CD4-positive, alpha-beta T cell treated with Interleukin-21 for 1 hour (primary cell): Measurements from ENCODE around the gene MRPS11.
"Not testable (repeated sequence)": the region's sequence is repeated elsewhere in the genome, so short reads cannot be mapped to it uniquely, and the experiment has no call there.

ENCODE experiments used
- DNase-seq: peaks from one replicate; pipeline ENCODE4 v3.0.0-alpha.2; 2020

Gene MRPS11

DNA sequence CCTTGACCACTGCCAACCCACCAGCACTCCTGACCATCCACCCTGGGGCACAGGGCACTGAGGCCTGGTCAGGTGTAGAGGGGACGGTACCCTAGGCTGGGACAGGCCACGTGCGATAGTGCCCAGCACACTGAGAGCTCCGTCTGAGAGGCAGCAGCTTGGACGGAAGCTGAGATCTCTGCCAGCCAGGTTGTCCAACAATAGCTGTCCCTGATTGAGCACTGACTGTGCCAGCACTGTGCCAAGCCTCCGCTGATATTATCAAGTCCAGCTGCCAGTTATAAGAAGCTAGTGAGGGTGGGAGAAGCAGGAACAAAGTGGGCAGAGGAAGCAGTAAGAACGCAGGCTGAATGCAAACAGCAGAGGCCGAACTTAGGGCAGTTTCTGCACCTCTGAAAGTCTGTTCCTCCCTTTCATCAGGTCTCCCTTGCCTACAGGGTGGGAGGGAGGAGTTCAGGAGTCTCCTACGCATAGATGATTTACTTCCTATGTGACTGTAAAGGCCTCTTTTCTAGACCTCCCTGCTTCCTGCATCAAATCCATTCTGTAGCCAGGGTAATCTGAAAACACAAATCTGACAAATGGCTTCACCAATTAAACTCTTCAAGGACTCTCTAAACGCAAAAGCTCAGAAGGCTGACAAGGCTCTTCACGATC, 29.7 kb downstream of the MRPS11 start:
- no peak for DNase-seq

DNA sequence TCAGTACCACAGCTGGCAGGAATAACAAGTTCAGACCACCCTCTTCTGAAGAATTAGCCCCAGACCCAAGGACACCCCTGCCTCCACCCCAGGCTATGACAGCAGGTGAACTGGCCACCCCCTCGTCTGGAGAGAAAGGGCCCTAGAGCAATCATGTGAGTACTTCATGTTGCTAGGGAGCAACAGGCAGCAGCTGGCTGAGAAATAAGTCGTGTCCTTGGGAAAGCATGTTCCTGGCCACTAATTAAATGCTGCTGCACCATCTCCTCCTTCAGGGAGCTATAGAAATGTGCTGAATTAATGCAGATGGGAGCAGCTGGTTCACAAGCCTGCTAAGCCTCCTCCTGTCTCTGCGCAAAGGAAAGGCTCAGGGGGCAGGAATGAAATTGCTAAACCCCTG, 31.5 kb downstream of the MRPS11 start:
- DNase-seq = no peak

DNA sequence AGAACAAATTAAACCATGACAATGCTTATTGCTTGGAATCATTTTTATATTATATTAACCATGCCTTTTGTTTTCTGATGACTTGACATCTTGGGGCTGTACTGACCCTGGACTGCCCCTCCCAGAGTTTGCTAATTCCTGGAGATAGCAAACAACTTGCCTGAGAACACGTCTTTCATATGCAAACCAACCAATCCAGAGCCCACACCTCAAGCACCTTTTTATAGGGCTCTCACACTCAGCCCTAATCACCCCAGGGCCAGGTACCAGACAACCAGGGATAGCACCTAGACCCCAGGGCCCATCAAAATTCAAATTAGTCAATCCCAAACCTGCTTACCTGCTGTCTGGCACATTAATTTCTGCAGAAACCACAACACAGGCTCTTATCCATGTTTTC, 36.9 kb downstream of the MRPS11 start:
- DNase-seq = no peak

DNA sequence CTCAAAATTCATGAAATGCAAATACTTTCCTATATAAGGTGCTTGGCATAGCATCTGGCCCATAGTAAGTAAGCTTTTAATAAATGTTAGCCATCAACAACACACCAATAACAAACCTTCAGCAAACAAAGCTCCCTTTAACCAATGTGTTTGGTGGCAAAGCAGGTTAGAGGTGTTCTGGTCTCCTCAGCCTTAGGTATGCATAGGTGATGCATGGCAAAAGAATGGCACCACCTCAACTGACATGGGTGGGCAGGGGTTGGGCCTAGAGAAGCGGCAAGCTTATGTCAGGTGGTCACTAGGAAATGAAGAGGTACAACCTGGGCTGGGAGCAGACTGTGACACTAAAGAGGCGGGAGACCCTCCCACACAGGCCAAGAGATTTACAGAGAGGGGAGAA, 38.2 kb downstream of the MRPS11 start:
- no peak for DNase-seq

DNA sequence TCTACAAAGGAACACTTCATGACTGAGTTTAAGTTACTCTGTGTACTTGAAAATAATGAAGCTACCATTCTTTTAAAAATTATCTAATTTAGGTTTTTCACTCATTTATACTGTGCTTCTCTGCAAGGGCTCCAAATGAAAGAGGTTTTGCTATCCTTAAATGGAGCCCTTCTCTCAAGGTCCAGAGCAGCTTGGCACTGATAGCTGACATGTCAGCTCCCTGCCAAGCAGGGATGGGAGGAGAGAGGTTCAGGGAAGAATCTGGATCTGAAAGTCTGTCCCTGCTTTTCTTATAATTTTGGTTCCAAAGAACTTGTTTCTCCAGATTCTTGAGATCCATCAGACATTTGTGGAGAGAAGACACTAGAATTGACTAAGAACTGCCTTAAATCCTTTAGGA, 39.1 kb downstream of the MRPS11 start:
- no peak for DNase-seq

DNA sequence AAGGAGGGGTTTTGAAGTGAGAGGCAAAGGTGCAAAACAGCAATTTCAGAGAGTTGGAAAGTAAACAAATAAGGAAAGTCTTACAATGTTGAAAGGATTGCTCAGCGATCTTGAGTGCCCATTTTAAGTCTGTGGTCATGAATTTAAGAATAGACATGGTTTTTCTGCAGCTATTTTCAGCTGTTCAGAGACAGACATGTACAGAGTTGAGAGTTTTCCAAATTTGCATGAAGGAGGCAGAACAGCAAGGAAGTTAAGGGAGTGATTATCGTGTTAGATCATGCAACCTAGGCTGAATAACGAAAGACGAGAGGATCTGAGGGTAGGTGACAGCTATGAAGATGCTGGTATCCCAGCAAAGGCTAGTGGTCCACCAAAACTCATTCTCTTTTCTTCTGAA, 41.8 kb downstream of the MRPS11 start:
- no peak for DNase-seq

DNA sequence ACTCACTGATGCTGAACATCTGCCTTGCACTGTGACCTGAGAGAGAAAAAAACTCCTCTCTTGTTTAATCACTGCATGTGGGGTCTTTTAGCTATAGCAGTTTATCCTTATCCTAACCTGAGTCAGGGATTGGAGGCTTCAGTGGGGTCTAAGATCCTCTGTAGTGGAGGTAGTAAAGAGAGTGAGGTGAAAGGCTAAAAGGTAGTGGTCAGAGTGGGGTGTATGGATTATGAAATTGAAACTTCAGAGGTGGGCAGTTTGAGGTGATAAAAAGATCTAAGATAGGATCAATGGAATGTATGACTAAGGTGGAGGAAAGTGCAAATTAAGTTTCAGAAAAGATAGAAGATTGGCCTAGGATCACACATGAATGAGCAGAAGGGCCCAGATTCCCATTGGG, 42.5 kb downstream of the MRPS11 start:
- no peak for DNase-seq

DNA sequence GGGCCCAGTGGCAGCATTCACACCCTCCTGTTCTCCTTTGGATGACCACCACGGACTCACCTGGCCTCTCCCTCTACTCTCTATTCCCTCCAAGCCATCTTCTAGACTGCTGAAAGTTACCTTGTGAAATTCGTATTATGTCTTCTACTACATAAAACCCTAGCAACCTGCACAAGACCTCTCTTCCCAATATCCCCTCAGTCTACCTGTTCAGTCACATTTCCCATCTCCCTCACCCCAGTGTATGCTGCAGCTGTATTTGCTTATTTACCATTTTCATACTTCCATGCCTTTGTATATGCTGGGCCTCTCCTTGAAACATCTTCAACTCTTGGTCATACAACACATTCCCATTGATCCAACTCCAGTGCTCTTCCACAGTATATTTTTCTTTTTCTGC, 43.7 kb downstream of the MRPS11 start:
- no peak for DNase-seq

DNA sequence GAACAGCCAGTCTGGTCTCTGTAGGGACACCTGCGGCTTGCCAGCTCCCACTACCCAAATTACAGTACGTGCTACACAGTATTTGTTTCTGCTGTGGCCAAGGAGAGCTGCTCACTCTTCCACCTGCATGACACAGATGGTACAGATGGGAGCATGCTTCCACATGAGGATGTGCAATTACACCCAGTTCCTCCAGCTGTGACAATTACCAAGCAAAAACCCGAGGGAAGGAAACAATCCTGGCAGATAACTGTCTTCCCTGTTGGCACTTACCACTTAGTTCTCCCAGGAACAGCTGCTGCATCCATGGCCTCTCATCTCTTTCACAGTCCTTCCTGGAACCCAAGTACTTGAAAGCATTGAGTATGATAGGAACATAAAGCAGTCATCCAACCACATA, 44.6 kb downstream of the MRPS11 start:
- DNase-seq = no peak

DNA sequence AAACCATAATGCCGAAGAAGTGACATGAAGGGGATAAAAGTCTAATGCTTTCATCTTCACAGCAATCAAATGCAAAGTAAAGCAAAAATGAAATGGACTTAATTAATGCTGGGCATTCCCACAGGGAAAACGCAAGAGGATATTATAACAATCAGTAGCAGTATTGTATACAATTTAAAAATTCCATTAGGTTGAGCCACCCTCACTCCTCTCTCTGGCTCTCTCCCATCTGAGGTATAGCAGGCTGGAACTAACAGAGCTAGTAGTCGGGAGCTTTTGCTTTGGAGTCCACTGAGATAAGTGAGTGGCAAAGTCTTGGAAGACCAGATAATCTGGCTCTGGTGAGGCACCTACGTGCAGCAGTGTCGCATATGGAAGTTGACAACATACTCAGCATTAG, 45.1 kb downstream of the MRPS11 start:
- no peak for DNase-seq

DNA sequence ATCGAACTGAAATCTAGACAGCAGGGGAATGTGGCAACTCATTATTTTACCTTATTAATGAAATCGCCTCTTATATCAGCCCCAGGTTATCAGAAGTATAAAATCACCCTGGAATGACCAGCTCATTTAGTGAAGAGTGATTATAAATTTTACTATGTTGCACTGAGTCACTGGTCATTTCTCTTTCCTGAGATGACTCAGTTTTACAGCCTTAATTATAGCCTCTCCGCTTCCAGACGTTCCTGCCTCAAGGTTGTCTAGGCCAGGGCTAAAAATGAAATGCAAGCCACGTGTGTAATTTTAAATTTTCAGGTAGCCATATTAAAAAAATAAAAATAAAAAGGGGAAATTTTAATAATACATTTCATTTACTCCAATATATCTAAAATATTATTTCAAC, 45.7 kb downstream of the MRPS11 start:
- no peak for DNase-seq

DNA sequence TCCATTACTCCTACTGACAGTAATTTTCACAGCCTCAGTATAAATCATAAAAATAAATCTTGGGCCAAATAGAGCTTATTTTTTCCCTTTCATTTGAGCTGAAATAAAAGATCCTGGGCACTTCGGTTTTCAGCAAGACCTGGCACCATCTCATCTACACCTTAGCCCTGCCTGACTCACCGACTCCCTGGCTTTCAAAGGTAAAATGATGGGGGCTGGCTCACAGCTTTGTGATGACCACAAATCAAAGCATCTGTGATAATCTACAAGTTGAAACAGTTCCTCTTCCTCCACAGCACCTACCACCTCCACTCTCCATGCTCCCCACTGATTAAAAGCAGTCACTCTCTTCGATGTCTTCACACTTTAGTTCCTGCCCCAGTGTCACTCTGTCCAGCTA, 51.4 kb downstream of the MRPS11 start:
- DNase-seq = no peak

DNA sequence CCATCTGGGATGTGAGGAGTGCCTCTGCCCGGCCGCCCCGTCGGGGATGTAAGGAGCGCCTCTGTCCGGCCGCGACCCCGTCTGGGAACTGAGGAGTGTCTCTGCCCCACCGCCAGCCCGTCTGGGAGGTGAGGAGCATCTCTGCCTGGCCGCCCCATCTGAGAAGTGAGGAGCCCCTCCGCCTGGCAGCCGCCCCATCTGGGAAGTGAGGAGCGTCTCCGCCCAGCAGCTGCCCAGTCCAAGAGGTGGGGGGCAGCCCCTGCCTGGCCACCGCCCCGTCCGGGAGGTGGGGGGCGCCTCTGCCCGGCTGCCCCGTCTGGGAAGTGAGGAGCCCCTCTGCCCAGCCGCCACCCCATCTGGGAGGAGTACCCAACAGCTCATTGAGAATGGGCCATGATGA, 56.6 kb downstream of the MRPS11 start:
- not testable (repeated sequence) for DNase-seq

DNA sequence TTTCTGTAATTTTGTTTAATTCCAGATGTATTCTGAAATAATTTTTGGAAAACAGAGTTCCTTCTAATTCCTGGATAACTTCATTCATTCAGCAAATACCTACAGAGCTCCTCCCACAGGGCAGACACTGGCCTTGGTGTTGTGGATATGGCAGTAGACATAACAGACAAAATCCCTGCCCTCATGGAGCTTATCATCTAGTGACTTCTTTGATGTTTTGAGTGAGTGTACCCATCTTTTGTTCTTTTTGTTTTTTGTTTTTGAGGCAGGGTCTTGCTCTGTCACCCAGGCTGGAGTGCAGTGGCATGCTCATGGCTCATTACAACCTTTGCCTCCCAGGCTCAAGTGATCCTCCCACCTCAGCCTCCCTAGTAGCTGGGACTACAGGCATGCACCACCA, 57.9 kb downstream of the MRPS11 start:
- DNase-seq = no peak

DNA sequence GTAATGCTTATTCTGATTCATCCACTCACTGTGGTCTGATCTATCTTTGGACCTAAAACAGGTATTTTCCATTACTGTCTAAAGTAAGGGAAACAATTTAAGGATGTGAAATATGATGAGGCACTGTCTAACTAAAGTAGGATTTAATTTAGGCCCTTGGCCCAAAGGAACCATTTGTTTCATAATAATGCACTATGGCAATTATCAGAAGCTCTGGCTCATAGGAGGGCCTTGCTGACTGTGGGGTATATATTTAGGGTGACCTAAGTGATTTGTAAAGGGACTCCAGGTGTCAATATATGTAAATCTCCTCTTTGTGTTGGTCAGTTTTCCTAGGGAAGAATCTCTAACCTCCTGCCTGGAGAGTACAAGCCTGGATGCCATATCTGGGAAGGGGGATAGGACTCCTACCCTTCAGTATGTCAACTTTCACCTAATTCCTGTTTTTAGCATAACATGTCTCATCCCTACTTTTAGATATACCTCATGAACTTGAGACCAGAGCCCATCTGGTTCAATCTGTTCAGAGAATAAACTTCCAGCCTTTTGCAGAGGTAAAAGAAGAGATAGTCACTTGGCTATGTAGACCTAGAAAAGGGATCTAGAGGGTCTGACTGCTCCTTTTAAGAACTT, 58.9 kb downstream of the MRPS11 start:
- DNase-seq = no peak

DNA sequence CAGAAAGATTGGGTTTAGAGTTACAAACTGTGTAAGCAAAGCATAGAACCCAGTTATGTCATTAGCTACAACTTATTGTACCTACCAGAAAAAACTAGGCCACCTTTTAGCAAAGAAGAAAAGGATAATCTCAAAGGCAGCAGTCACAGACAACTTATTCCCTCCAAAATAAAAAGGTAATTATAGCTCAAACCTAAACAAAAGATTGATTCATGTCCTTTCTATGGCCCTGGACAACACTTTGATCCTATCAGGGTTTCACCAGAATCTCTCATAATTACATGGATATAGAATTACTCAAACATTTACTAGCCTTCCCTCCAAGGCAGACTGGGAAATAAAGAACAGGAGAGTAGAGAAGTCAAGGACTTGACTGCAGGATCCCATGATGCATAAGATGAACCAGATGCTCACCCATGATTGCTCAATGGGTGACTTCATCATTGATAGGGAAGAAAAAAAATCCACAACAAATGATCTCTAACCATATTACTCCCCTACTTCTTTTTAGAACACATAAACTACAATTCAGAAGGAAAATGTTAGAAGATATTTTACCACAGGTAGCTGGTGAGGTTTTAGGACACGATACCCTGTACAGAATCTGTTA, 61.6 kb downstream of the MRPS11 start:
- no peak for DNase-seq
